Measurements from ENCODE around the gene ST6GAL2. TPM values are rescaled to one million over a fixed set of nuclear protein-coding genes. Genes with fewer than 3 reads are reported as not detected.

ST6GAL2 gene
- total RNA-seq, 1 donor from 2014 or later, result 5.9 TPM

GRCh38 chr2:106798826-106799552 is 87.0 kb downstream of the ST6GAL2 start:
- peaks cover 9% of the 10 kb centered on the region for H3K4me1 Mint-ChIP-seq (ENCODE audit: low read depth, unreplicated experiment)
- TF ChIP-seq, protein P1, sequence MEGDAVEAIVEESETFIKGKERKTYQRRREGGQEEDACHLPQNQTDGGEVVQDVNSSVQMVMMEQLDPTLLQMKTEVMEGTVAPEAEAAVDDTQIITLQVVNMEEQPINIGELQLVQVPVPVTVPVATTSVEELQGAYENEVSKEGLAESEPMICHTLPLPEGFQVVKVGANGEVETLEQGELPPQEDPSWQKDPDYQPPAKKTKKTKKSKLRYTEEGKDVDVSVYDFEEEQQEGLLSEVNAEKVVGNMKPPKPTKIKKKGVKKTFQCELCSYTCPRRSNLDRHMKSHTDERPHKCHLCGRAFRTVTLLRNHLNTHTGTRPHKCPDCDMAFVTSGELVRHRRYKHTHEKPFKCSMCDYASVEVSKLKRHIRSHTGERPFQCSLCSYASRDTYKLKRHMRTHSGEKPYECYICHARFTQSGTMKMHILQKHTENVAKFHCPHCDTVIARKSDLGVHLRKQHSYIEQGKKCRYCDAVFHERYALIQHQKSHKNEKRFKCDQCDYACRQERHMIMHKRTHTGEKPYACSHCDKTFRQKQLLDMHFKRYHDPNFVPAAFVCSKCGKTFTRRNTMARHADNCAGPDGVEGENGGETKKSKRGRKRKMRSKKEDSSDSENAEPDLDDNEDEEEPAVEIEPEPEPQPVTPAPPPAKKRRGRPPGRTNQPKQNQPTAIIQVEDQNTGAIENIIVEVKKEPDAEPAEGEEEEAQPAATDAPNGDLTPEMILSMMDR (IDR thresholded peaks at IDR 0.05; ENCODE audit: partially characterized antibody, unreplicated experiment), result no peak
- H3K9me3 Mint-ChIP-seq (ENCODE audit: unreplicated experiment), result peaks cover 2% of the 10 kb centered on the region
- no peak overlapping the region for H3K4me3 Mint-ChIP-seq (ENCODE audit: unreplicated experiment)
- H3K36me3 Mint-ChIP-seq (ENCODE audit: unreplicated experiment), result no peaks in the 10 kb centered on the region
- no peak overlapping the region for H3K27ac Mint-ChIP-seq (ENCODE audit: unreplicated experiment)
- H3K27me3 Mint-ChIP-seq (ENCODE audit: unreplicated experiment), result peaks cover 2% of the 10 kb centered on the region
- no peak for DNase-seq

- TF ChIP-seq, protein P1 (IDR thresholded peaks at IDR 0.05; ENCODE audit: partially characterized antibody, unreplicated experiment), result no peak
- H3K4me3 Mint-ChIP-seq (ENCODE audit: unreplicated experiment), result no peak overlapping the region
- peaks cover 2% of the 10 kb centered on the region for H3K27me3 Mint-ChIP-seq (ENCODE audit: unreplicated experiment)
- no peaks in the 10 kb centered on the region for H3K36me3 Mint-ChIP-seq (ENCODE audit: unreplicated experiment)
- H3K27ac Mint-ChIP-seq (ENCODE audit: unreplicated experiment), result no peak overlapping the region
- no peak for DNase-seq
- H3K4me1 Mint-ChIP-seq (ENCODE audit: low read depth, unreplicated experiment), result peaks cover 9% of the 10 kb centered on the region
- H3K9me3 Mint-ChIP-seq (ENCODE audit: unreplicated experiment), result peaks cover 5% of the 10 kb centered on the region
Measured at GRCh38 chr2:106797494-106797893, 88.5 kb downstream of the ST6GAL2 start.

GRCh38 chr2:106792671-106793070 is 93.3 kb downstream of the ST6GAL2 start:
- TF ChIP-seq, protein P1 (IDR thresholded peaks at IDR 0.05; ENCODE audit: partially characterized antibody, unreplicated experiment), result no peak
- H3K9me3 Mint-ChIP-seq (ENCODE audit: unreplicated experiment), result peaks cover 3% of the 10 kb centered on the region

GRCh38 chr2:106789185-106789584 is 96.8 kb downstream of the ST6GAL2 start:
- H3K4me3 Mint-ChIP-seq (ENCODE audit: unreplicated experiment), result no peak overlapping the region
- H3K27ac Mint-ChIP-seq (ENCODE audit: unreplicated experiment), result no peak overlapping the region
- TF ChIP-seq, protein P1 (IDR thresholded peaks at IDR 0.05; ENCODE audit: partially characterized antibody, unreplicated experiment), result no peak
- H3K27me3 Mint-ChIP-seq (ENCODE audit: unreplicated experiment), result no peaks in the 10 kb centered on the region
- peaks cover 3% of the 10 kb centered on the region for H3K9me3 Mint-ChIP-seq (ENCODE audit: unreplicated experiment)
- no peak for DNase-seq
- no peaks in the 10 kb centered on the region for H3K4me1 Mint-ChIP-seq (ENCODE audit: low read depth, unreplicated experiment)
- H3K36me3 Mint-ChIP-seq (ENCODE audit: unreplicated experiment), result peaks cover 3% of the 10 kb centered on the region

More at GRCh38 chr2:106792671-106793070, 93.3 kb downstream of the ST6GAL2 start:
- DNase-seq, result no peak
- peaks cover 3% of the 10 kb centered on the region for H3K36me3 Mint-ChIP-seq (ENCODE audit: unreplicated experiment)
- no peak overlapping the region for H3K27ac Mint-ChIP-seq (ENCODE audit: unreplicated experiment)
- no peak overlapping the region for H3K4me3 Mint-ChIP-seq (ENCODE audit: unreplicated experiment)
- no peaks in the 10 kb centered on the region for H3K27me3 Mint-ChIP-seq (ENCODE audit: unreplicated experiment)
- H3K4me1 Mint-ChIP-seq (ENCODE audit: low read depth, unreplicated experiment), result no peaks in the 10 kb centered on the region

DNA sequence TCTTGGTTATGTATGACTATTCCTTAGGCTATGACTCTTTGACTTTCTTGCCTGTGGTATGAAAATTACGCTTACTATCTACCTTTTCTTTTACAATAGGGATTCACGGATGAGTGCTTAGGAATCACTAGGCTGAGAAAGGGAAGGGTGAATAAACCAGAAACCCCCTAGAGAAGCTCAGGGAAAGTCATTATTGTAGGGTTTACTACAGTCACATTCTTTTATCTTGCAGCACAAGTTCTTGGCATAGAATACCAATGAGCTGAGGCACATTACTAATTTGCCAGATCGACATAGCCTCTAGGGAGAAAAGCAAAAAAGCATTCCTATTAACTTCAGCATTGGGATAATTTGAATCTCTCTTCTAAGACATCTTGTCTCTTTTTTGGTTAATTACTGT is 103.3 kb downstream of the ST6GAL2 start:
- no peaks in the 10 kb centered on the region for H3K4me1 Mint-ChIP-seq (ENCODE audit: low read depth, unreplicated experiment)
- no peaks in the 10 kb centered on the region for H3K36me3 Mint-ChIP-seq (ENCODE audit: unreplicated experiment)
- no peak overlapping the region for H3K4me3 Mint-ChIP-seq (ENCODE audit: unreplicated experiment)
- no peaks in the 10 kb centered on the region for H3K9me3 Mint-ChIP-seq (ENCODE audit: unreplicated experiment)
- H3K27me3 Mint-ChIP-seq (ENCODE audit: unreplicated experiment), result no peaks in the 10 kb centered on the region
- no peak for DNase-seq
- no peak overlapping the region for H3K27ac Mint-ChIP-seq (ENCODE audit: unreplicated experiment)
- TF ChIP-seq, protein P1 (IDR thresholded peaks at IDR 0.05; ENCODE audit: partially characterized antibody, unreplicated experiment), result no peak
